ENCODE results near the gene ESRP2.
A peak's percentile ranks its signal among the peaks of the same experiment; 100 is the strongest.

The ESRP2 gene

GRCh38 chr16:68242085-68242484, 6.2 kb upstream of the ESRP2 start:
- DNase-seq (ENCODE audit: low read depth in 1 of 2, low spot score in 1 of 2): no peak

- no peak for DNase-seq (ENCODE audit: low read depth in 1 of 2, low spot score in 1 of 2)
Observed at GRCh38 chr16:68238029-68238345, 2.1 kb upstream of the ESRP2 start.

- peak; percentile 74 to 86 for DNase-seq (ENCODE audit: low read depth in 1 of 2, low spot score in 1 of 2)
Observed at GRCh38 chr16:68237243-68238028, 1.5 kb upstream of the ESRP2 start.

- no peak for DNase-seq (ENCODE audit: low read depth in 1 of 2, low spot score in 1 of 2)
Observed at GRCh38 chr16:68236826-68237242, 907 bp upstream of the ESRP2 start.

DNA sequence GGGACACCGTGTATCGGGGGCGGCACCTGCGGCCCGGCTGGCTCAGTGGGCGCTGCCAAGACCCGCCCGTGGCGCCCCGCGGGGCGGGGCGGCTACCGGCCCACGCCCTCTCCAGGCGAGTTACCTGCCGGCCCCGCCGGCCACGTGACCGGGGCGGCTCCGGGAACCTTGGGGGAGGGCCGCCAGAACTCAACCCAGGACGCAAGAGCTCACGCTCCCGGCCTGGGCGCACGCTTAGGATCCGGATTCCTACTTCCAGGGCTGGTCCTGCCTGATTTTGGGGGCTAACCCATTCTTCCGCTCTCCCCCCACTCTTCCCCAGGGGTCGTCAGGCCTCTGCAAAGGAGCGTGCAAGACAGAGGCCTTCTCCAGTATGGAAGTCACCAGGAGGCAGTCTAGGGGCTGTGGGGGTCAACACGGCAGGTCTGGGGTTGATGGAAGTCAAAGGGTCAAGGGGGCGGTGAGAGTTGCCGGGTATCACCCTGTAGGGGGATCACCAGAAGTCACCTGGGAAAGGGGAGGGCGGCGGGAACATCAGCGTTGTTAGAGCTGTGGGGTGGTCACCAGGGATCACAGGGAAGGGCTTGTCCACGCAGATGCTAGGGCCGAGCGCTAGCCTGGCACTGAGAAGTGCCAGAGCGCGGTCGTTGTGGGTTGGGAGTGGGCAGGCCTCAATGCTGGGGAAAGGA, 354 bp upstream of the ESRP2 start:
- peak in 1 of 2 donors; percentile 26 for DNase-seq (ENCODE audit: low read depth in 1 of 2, low spot score in 1 of 2)

DNA sequence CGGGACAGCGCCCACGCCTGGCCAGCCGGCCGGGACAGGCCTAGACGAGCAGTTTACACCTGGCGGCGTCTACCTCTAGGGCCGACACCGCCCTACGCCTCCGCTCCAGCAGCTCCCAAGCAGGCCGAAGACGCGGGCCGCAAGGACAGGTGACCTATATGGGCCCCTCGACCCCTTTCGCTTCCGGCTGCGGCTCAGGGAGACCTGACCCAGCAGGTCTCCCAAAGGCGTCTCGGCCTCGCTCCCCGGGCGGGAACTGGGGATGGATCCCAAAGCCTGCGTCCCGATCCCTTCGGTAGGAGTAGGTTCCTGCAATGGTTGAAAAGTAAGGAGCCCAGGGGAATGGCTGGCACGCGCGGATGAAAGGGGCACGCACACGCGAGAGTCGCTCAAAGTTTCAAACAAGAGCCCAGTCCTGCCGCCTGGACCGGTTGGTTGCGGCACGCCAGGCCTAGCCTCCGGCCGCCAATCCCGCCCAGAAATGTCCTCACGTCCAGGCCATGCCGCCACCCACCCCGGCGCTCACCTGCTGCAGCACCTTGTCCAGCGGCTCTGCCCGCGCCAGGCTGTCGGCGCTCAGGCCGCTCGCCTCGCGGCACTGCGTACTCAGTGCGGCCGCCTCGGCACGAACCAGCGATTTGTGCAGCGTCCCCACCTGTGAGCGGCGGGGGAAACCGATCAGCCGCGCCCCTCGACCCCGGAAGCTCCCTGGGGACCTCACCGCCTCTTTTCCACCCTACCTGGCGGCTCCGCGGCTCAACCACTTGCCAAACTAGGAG, 630 bp downstream of the ESRP2 start:
- no peak for DNase-seq (ENCODE audit: low read depth in 1 of 2, low spot score in 1 of 2)

- DNase-seq (ENCODE audit: low read depth in 1 of 2, low spot score in 1 of 2): no peak
Observed at GRCh38 chr16:68234188-68235107, 1.5 kb downstream of the ESRP2 start.

DNA sequence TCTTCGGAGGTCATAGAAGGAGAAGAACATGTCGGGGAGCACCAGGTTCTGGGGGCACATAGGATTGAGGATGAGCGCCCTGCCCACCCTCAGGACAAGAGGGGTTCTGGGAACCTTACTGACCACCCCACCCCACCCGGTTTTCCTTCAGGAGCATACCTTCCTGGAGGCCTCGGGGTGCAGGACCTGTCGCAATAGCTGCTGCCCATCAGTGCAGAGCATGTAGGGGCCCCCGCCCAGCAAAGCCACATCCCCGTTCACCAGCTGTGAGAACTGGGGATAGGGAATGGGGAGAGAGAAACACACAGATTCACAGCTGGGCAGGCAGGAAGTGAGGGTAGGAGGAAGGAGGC, 2.1 kb downstream of the ESRP2 start:
- DNase-seq (ENCODE audit: low read depth in 1 of 2, low spot score in 1 of 2): no peak

DNA sequence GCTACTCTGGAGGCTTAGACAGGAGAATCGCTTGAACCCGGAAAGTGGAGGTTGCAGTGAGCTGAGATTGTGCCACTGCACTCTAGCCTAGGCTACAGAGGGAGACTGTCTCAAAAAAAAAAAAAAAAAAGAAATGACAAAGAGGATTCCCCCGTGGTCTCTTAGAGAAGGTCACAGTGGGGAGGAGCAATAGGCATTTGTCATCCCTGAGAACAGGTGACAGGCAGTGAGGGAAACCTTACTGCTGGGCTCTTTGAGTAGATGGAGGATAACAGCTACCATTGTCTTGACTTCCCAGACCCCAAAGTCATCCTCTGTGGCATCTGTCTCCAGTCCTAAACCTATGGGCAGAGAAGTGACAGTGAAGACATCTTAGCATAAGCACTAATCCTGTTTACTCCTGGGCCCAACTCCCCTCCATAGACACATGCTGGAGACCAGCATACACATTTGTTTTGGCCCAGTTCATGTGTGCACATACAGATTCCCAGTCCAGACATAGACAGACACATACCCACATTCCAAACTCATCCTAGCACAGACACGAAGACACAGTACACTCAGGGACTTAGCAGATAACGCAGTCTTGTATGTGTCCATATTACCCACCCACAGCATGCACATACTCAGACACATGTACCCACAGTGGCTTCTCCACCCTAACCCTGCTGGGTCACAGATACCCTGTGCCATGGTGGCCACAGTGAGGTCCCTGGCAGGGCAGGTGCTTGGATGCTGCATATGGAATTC, 2.7 kb downstream of the ESRP2 start:
- DNase-seq (ENCODE audit: low read depth in 1 of 2, low spot score in 1 of 2): no peak

DNA sequence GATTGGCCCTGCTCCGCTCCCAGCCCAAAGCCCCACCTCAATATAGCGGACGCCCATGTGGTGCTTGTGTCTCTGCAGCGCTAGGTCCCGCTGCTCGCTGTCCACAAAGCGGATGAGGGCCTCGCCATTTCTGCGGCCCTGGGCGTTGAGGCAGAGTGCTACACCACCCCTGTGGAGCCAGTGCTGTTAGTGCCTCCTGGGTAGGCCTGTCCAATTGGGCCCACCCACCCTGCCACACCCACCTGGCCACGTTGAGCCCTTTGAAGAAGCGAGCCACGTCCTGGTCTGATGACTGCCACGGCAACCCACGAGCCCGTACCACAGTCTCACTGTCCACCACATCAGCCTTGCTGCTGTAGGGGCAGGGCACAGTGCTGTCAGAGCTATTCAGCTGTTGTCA, 3.6 kb downstream of the ESRP2 start:
- DNase-seq (ENCODE audit: low read depth in 1 of 2, low spot score in 1 of 2): no peak

DNA sequence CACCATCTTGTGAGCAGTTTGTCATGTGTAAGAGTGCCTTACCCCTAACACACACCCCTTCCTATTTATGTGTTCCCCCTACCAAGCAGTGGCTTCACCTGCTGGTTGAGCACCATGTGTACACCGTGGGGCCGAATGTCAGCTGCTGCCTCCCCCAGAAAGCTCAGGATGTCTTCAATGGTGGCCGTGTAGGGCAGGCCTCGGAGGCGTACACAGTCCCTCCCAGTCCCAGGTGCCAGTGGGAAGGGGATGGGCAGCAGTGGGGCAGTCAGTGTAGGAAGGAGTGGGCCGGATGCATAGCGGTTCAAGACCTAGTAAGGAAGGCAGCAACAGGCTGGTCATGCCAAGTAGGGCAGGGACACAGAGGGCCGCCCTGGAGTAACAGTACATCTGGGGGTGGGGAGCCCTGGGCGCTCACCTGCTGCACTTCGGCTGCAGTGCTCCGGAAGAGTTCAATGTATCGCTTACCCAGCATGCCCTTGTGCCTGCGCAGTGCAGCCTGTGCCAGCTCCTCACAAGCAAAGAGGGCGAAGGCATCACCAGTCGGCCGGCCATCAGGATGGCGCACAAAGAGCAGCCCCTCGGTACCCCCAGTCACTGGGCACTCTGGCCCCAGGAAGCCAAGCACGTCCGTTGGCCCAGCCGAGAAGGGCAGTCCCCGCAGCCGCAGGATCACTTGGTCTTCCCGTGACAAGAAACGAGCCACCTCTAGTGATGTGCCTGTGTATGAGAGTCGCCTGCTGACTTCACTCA, 4.4 kb downstream of the ESRP2 start:
- DNase-seq (ENCODE audit: low read depth in 1 of 2, low spot score in 1 of 2): no peak

DNA sequence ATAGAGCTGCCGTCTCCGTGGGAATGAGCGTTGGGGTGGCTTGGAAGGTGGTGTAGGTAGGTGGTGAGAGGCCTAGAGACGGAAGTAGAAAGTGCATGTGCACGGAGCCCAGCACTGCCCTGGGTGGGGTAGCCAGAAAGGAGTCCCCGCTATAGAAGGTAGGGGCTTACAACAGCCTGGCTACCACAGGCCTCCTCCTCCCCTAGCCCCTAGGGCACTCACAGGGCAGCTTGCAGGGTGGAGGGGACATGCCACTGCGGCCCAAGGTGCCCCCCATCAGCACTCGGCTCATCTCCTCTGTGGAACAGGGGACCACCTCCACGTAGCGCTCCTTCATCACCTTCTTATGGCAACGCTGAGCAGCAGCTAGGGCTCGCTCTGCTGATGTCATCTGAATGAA, 5.0 kb downstream of the ESRP2 start:
- DNase-seq (ENCODE audit: low read depth in 1 of 2, low spot score in 1 of 2): no peak

GRCh38 chr16:68230176-68230571, 5.8 kb downstream of the ESRP2 start:
- DNase-seq (ENCODE audit: low read depth in 1 of 2, low spot score in 1 of 2): no peak

GRCh38 chr16:68229431-68230175, 6.3 kb downstream of the ESRP2 start:
- peak in 1 of 2 donors; percentile 15 for DNase-seq (ENCODE audit: low read depth in 1 of 2, low spot score in 1 of 2)

DNA sequence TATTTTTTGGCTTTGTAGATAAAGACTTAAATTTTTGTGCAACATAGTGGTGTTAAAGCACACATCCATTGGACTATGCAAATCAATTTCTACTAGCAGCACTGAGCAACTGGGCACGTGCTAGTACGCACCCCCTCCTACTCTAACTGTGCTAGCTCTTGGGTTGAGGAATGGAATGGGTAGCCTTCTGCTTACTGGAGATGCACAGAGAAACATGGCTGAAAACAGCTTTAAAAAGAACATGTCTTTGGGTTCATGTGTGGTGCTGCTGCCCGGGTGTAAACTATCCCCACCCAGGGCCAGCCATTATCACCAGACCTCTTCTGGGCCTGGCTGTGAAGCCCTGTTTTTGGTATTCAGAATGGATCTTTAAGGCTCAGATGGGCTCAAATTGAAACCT, 7.3 kb downstream of the ESRP2 start:
- DNase-seq (ENCODE audit: low read depth in 1 of 2, low spot score in 1 of 2): no peak

- no peak for DNase-seq (ENCODE audit: low read depth in 1 of 2, low spot score in 1 of 2)
Observed at GRCh38 chr16:68227850-68228553, 7.9 kb downstream of the ESRP2 start.

GRCh38 chr16:68227183-68227793, 8.6 kb downstream of the ESRP2 start:
- DNase-seq (ENCODE audit: low read depth in 1 of 2, low spot score in 1 of 2): no peak

GRCh38 chr16:68226116-68226515, 9.8 kb downstream of the ESRP2 start:
- DNase-seq (ENCODE audit: low read depth in 1 of 2, low spot score in 1 of 2): no peak
